ENCODE measurements around the gene MFAP4. TPM values are rescaled to one million over a fixed set of nuclear protein-coding genes. Genes with fewer than 3 reads are reported as not detected.

The MFAP4 gene
- polyA plus RNA-seq, 3 donors = 0.12 to 0.73 (median 0.12) TPM

- H2AFZ ChIP-seq (ENCODE audit: insufficient read depth, low read depth, low read length, poor library complexity, severe bottlenecking) = no peak overlapping the region
- peaks cover 0 to 23% of the 10 kb centered on the region in 2 donors for H3K27me3 ChIP-seq (ENCODE audit: control insufficient read depth in 2 of 2, insufficient read depth in 2 of 2, low read length in 2 of 2)
- no peaks in the 10 kb centered on the region for H4K20me1 ChIP-seq (ENCODE audit: insufficient read depth, low read length)
- H3K9me3 ChIP-seq (replicated peaks in 1 of 2; ENCODE audit: control insufficient read depth in 1 of 2, insufficient read depth in 1 of 2, low read length in 2 of 2) = no peaks in the 10 kb centered on the region
- H3K9ac ChIP-seq (ENCODE audit: insufficient read depth, low read length, poor library complexity, severe bottlenecking) = no peak overlapping the region
- DNase-seq = peak in 1 of 3 donors; percentile 2
- intact Hi-C loops (cut with micrococcal nuclease) = no loop called here
- Mint-ChIP-seq H3K27ac (no peak overlapping the region), H3K27me3 (ENCODE audit: low read depth in 3 of 3) (peaks cover 12 to 37% (median 23%) of the 10 kb centered on the region in 3 donors), H3K4me3 (peak overlapping the region in 1 of 2 donors; percentile 5), H3K9me3 (peaks cover 0 to 3% (median 0%) of the 10 kb centered on the region in 7 donors), H3K36me3 (no peaks in the 10 kb centered on the region), H3K4me1 (no peaks in the 10 kb centered on the region)
- no peaks in the 10 kb centered on the region for H3K4me1 ChIP-seq (ENCODE audit: control insufficient read depth in 1 of 2, insufficient read depth in 2 of 2, low read length in 2 of 2)
- H3K4me3 ChIP-seq (replicated peaks in 1 of 3; ENCODE audit: low read depth in 2 of 3, low read length in 3 of 3) = no peak overlapping the region
- no peak overlapping the region for H3K4me2 ChIP-seq (replicated peaks; ENCODE audit: extremely low read depth, low read length, poor library complexity, severe bottlenecking)
- H3K79me2 ChIP-seq (ENCODE audit: insufficient read depth, low read length) = no peaks in the 10 kb centered on the region
- no peak for TF ChIP-seq CTCF (IDR thresholded peaks at IDR 0.05)
- WGBS (ENCODE audit: insufficient coverage) = 86% methylated on average over 20 of the region's 20 CpGs
- no peak overlapping the region for H3K27ac ChIP-seq (ENCODE audit: low read depth in 1 of 2, low read length in 2 of 2)
- H3K36me3 ChIP-seq (replicated peaks in 1 of 2; ENCODE audit: control insufficient read depth in 1 of 2, insufficient read depth in 2 of 2, low read length in 2 of 2) = no peaks in the 10 kb centered on the region
These were observed 45.1 kb downstream of the MFAP4 start for GRCh38 chr17:19341641-19342610.

- Histone ChIP-seq H2AFZ (ENCODE audit: insufficient read depth, low read depth, low read length, poor library complexity, severe bottlenecking) (no peak overlapping the region), H3K36me3 (replicated peaks in 1 of 2; ENCODE audit: control insufficient read depth in 1 of 2, insufficient read depth in 2 of 2, low read length in 2 of 2) (no peaks in the 10 kb centered on the region), H3K9me3 (replicated peaks in 1 of 2; ENCODE audit: control insufficient read depth in 1 of 2, insufficient read depth in 1 of 2, low read length in 2 of 2) (no peaks in the 10 kb centered on the region), H4K20me1 (ENCODE audit: insufficient read depth, low read length) (no peaks in the 10 kb centered on the region), H3K27me3 (ENCODE audit: control insufficient read depth in 2 of 2, insufficient read depth in 2 of 2, low read length in 2 of 2) (peaks cover 0 to 23% of the 10 kb centered on the region in 2 donors), H3K79me2 (ENCODE audit: insufficient read depth, low read length) (no peaks in the 10 kb centered on the region), H3K4me3 (replicated peaks in 1 of 3; ENCODE audit: low read depth in 2 of 3, low read length in 3 of 3) (no peak overlapping the region), H3K9ac (ENCODE audit: insufficient read depth, low read length, poor library complexity, severe bottlenecking) (no peak overlapping the region), H3K27ac (ENCODE audit: low read depth in 1 of 2, low read length in 2 of 2) (no peak overlapping the region), H3K4me1 (ENCODE audit: control insufficient read depth in 1 of 2, insufficient read depth in 2 of 2, low read length in 2 of 2) (no peaks in the 10 kb centered on the region), H3K4me2 (replicated peaks; ENCODE audit: extremely low read depth, low read length, poor library complexity, severe bottlenecking) (no peak overlapping the region)
- WGBS (ENCODE audit: insufficient coverage) = 73% methylated on average over 5 of the region's 7 CpGs
- intact Hi-C loops (cut with micrococcal nuclease) = no loop called here
- no peak for TF ChIP-seq CTCF (IDR thresholded peaks at IDR 0.05)
- H3K9me3 Mint-ChIP-seq = peaks cover 0 to 3% (median 0%) of the 10 kb centered on the region in 7 donors
- no peak overlapping the region for H3K27ac Mint-ChIP-seq
- no peaks in the 10 kb centered on the region for H3K36me3 Mint-ChIP-seq
- no peaks in the 10 kb centered on the region for H3K4me1 Mint-ChIP-seq
- peak overlapping the region in 1 of 2 donors; percentile 13 for H3K4me3 Mint-ChIP-seq
- no peak for DNase-seq
- H3K27me3 Mint-ChIP-seq (ENCODE audit: low read depth in 3 of 3) = peaks cover 13 to 40% (median 25%) of the 10 kb centered on the region in 3 donors
These were observed 45.8 kb downstream of the MFAP4 start for GRCh38 chr17:19341211-19341631.
